GM19351 (cell line): ENCODE measurements around the gene PPP5C.
"Not testable (repeated sequence)": the region's sequence is repeated elsewhere in the genome, so short reads cannot be mapped to it uniquely, and the experiment has no call there.

Source experiments
- ATAC-seq: cut with Tn5 transposase; IDR thresholded peaks from one replicate; pipeline ENCODE4 v1.9.1; 2021; ENCODE audit warnings: mild to moderate bottlenecking, moderate library complexity; ENCODE audit not compliant: unreplicated experiment

Gene PPP5C

GRCh38 chr19:46383846-46384245 lies 37.0 kb downstream of the PPP5C start:
- ATAC-seq: no peak

GRCh38 chr19:46384396-46384795 lies 37.5 kb downstream of the PPP5C start:
- ATAC-seq: no peak

- ATAC-seq: no peak
These were observed 38.7 kb downstream of the PPP5C start for GRCh38 chr19:46385636-46386035.

- no peak for ATAC-seq
These were observed 39.3 kb downstream of the PPP5C start for GRCh38 chr19:46386151-46386550.

- ATAC-seq: no peak
These were observed 40.3 kb downstream of the PPP5C start for GRCh38 chr19:46386996-46387712.

GRCh38 chr19:46387713-46388130 lies 40.8 kb downstream of the PPP5C start:
- ATAC-seq: no peak

- no peak for ATAC-seq
These were observed 41.6 kb downstream of the PPP5C start for GRCh38 chr19:46388311-46389095.

- ATAC-seq: no peak
These were observed 43.4 kb downstream of the PPP5C start for GRCh38 chr19:46390121-46390858.

GRCh38 chr19:46390866-46391265 lies 44.0 kb downstream of the PPP5C start:
- no peak for ATAC-seq

GRCh38 chr19:46391296-46392251 lies 44.7 kb downstream of the PPP5C start:
- ATAC-seq: no peak

GRCh38 chr19:46392252-46392801 lies 45.4 kb downstream of the PPP5C start:
- ATAC-seq: no peak

GRCh38 chr19:46392837-46393236 lies 46.0 kb downstream of the PPP5C start:
- no peak for ATAC-seq

GRCh38 chr19:46393456-46394401 lies 46.8 kb downstream of the PPP5C start:
- ATAC-seq: no peak

GRCh38 chr19:46394402-46394797 lies 47.5 kb downstream of the PPP5C start:
- no peak for ATAC-seq

- ATAC-seq: not testable (repeated sequence)
These were observed 51.1 kb downstream of the PPP5C start for GRCh38 chr19:46397801-46398479.

GRCh38 chr19:46402725-46403124 lies 55.8 kb downstream of the PPP5C start:
- ATAC-seq: no peak

GRCh38 chr19:46404055-46404752 lies 57.3 kb downstream of the PPP5C start:
- no peak for ATAC-seq
